ENCODE data around the gene DNAJC13.

DNA sequence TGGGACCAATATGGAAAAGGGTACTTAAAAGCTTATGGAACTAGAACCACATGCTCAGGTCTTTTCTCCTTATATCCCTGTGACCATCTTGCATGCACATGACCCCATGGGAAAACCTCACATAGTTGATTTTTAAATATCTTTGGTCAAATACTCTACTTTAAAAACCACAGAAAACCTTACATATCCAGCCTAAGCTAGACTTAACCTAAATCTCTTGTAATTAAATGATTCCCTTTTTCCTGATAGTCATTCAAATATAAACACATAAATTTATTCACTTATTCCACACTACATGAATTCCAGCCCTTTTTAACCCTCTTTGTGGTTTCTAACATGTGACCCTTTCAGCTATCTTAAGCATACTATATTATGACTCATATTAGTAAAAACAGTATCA, 46.8 kb downstream of the DNAJC13 start:
- TF ChIP-seq GATA3 (IDR thresholded peaks at IDR 0.05; ENCODE audit: low read depth, low read length): no peak
- TF ChIP-seq GATA2 (IDR thresholded peaks at IDR 0.05; ENCODE audit: low read depth, low read length): no peak

Data from SH-SY5Y (cell line).